Endothelial cell of umbilical vein (primary cell): ENCODE data around the gene CYP8B1. TPM values are rescaled to one million over a fixed set of nuclear protein-coding genes. Genes with fewer than 3 reads are reported as not detected.

Experiments used
- BruUV-seq: library from RNA; stranded (reverse); fragments of 400-500 nt; replicated peaks from 2 replicates; lab custom pipeline; 2021; lab: Mats Ljungman, UMichigan
- CTCF ChIA-PET: fragments of 300-600, 350-600 bp; sonication (Branson Sonifier 250); formaldehyde crosslinking; loops from one replicate; lab custom pipeline; 2021; ENCODE audit warnings: antibody characterized with exemption, inconsistent platforms; lab: Charles Lee
- POLR2A ChIA-PET: fragments of 300-600, 350-600 bp; sonication (Branson Sonifier 250); formaldehyde crosslinking; loops from one replicate; lab custom pipeline; 2021; ENCODE audit warnings: antibody characterized with exemption, inconsistent platforms; lab: Charles Lee
- DNase-seq: peaks from one replicate; pipeline ENCODE4 v3.0.0-alpha.2; 2011; ENCODE audit warnings: low read depth, low spot score
- FAIRE-seq: peaks from 2 replicates; lab custom pipeline; 2011; peaks lifted over from hg19 to GRCh38; lab: Jason Lieb, UNC
- H2AFZ ChIP-seq: 2 replicates; pipeline ENCODE4 v1.6.0; 2012; ENCODE audit warnings: low read depth, low read length, control low read depth, inconsistent platforms
- H3K27ac ChIP-seq: 2 replicates; pipeline ENCODE4 v1.5.1; 2011; ENCODE audit warnings: low read depth, mild to moderate bottlenecking, control low read depth, low read length, moderate library complexity; ENCODE audit not compliant: insufficient read depth
- H3K27me3 ChIP-seq, 2 experiments: 2 replicates each; pipeline versions ENCODE4 v1.6.0 to v1.6.1; 2011; ENCODE audit warnings: low read length in 2 of 2, mixed read lengths in 1 of 2; ENCODE audit not compliant: control insufficient read depth in 2 of 2, insufficient read depth in 2 of 2
- H3K36me3 ChIP-seq, 2 experiments: 2 replicates in 1 of 2; 3 replicates in 1 of 2; pipeline ENCODE4 v1.5.1; 2011; ENCODE audit warnings: low read length in 2 of 2, mild to moderate bottlenecking in 1 of 2, moderate library complexity in 1 of 2; ENCODE audit not compliant: control insufficient read depth in 2 of 2, insufficient read depth in 2 of 2; ENCODE audit errors: extremely low read depth in 1 of 2
- H3K4me1 ChIP-seq: 3 replicates; pipeline ENCODE4 v1.5.1; 2011; ENCODE audit warnings: mild to moderate bottlenecking, low read length; ENCODE audit not compliant: control insufficient read depth, insufficient read depth; ENCODE audit errors: extremely low read depth
- H3K4me2 ChIP-seq: 2 replicates; pipeline ENCODE4 v1.6.1; 2011; ENCODE audit warnings: low read length, control low read depth, mixed read lengths; ENCODE audit not compliant: insufficient read depth
- H3K4me3 ChIP-seq, 3 experiments: fragments of 200-600 bp in 1 of 3; sonication (generic), shearing (Covaris generic) in 1 of 3; replicated peaks in 1 of 3; 2 replicates each; pipeline ENCODE4 v1.5.1; 2011 to 2016; ENCODE audit warnings: control low read depth in 3 of 3, low read length in 3 of 3, mild to moderate bottlenecking in 2 of 3, inconsistent platforms in 1 of 3, low read depth in 1 of 3, moderate library complexity in 1 of 3; ENCODE audit not compliant: insufficient read depth in 1 of 3
- H3K79me2 ChIP-seq: 2 replicates; pipeline ENCODE4 v1.6.0; 2012; ENCODE audit warnings: low read length, inconsistent platforms; ENCODE audit not compliant: control insufficient read depth, insufficient read depth
- H3K9ac ChIP-seq: replicated peaks from 2 replicates; pipeline ENCODE3; 2011; ENCODE audit warnings: low read length, control low read depth; ENCODE audit not compliant: insufficient read depth; ENCODE audit errors: extremely low read depth
- H3K9me1 ChIP-seq: replicated peaks from 3 replicates; pipeline ENCODE4 v1.6.0; 2011; ENCODE audit warnings: mild to moderate bottlenecking, low read length; ENCODE audit not compliant: control insufficient read depth, insufficient read depth; ENCODE audit errors: extremely low read depth
- H3K9me3 ChIP-seq: replicated peaks from 2 replicates; pipeline ENCODE4 v1.5.1; 2012; ENCODE audit warnings: low read length, inconsistent platforms; ENCODE audit not compliant: control insufficient read depth, insufficient read depth
- H4K20me1 ChIP-seq: replicated peaks from 2 replicates; pipeline ENCODE3; 2011; ENCODE audit warnings: mild to moderate bottlenecking, low read length; ENCODE audit not compliant: control insufficient read depth, insufficient read depth; ENCODE audit errors: extremely low read depth
- CTCF ChIP-seq, 2 donors: IDR thresholded peaks; 1 replicate in 1 of 2; 2 replicates in 1 of 2; pipeline ENCODE4 v1.5.1; 2011; ENCODE audit warnings: low read length in 2 of 2, mild to moderate bottlenecking in 2 of 2, moderate library complexity in 2 of 2, control low read depth in 1 of 2, inconsistent platforms in 1 of 2, low read depth in 1 of 2; ENCODE audit not compliant: insufficient read depth in 1 of 2; ENCODE audit errors: extremely low read depth in 1 of 2
- EZH2 ChIP-seq: IDR thresholded peaks from 2 replicates; pipeline ENCODE4 v1.6.1; 2012; ENCODE audit warnings: borderline replicate concordance, low read depth, mild to moderate bottlenecking, moderate library complexity, low read length, inconsistent platforms; ENCODE audit not compliant: severe bottlenecking
- FOS ChIP-seq: IDR thresholded peaks from 2 replicates; pipeline ENCODE4 v1.6.1; 2011; ENCODE audit warnings: mild to moderate bottlenecking, low read length, moderate library complexity, borderline replicate concordance; ENCODE audit not compliant: insufficient read depth
- GATA2 ChIP-seq: IDR thresholded peaks from 2 replicates; pipeline ENCODE4 v1.7.0; 2011; ENCODE audit warnings: low read depth, mild to moderate bottlenecking, moderate library complexity, mixed read lengths, low read length; ENCODE audit not compliant: insufficient read length, insufficient read depth
- JUN ChIP-seq: IDR thresholded peaks from 2 replicates; pipeline ENCODE4 v1.6.1; 2011; ENCODE audit warnings: borderline replicate concordance, low read depth; ENCODE audit not compliant: insufficient read length, insufficient read depth
- MAX ChIP-seq: IDR thresholded peaks from 2 replicates; pipeline ENCODE4 v1.6.1; 2011; ENCODE audit not compliant: insufficient read depth, insufficient read length
- MYC ChIP-seq: IDR thresholded peaks from one replicate; pipeline ENCODE4 v1.6.1; 2011; ENCODE audit warnings: mild to moderate bottlenecking, low read depth, low read length
- POLR2A ChIP-seq: IDR thresholded peaks from 2 replicates; pipeline ENCODE4 v1.6.1; 2012; ENCODE audit warnings: low read depth, mild to moderate bottlenecking, control low read depth, low read length
- POLR2AphosphoS5 ChIP-seq: IDR thresholded peaks from 2 replicates; pipeline ENCODE4 v1.6.1; 2012; ENCODE audit warnings: low read depth, mild to moderate bottlenecking, control low read depth, low read length, moderate library complexity; ENCODE audit not compliant: insufficient read depth
- dilution Hi-C: fragments of 300-500 bp; cut with MboI; formaldehyde crosslinking; loops from one replicate; pipeline ENCODE4 v1.15.0; 2019; ENCODE audit warnings: low sequenced_read_pairs; ENCODE audit not compliant: extremely low pct_ligation_motif_present
- intact Hi-C: fragments of 100-400 bp; cut with micrococcal nuclease; formaldehyde crosslinking; loops from one replicate; pipeline ENCODE4 v1.10.0; 2022
- polyA plus RNA-seq, 4 experiments: library from polyadenylated mRNA; depleted of rRNA in 3 of 4; stranded (reverse) in 3 of 4; unstranded in 1 of 4; fragments of >200 nt; gene quantifications; 2 replicates each; pipeline versions ENCODE4 v1.2.1 to v1.2.3, GENCODE V29; 2011 to 2012; ENCODE audit warnings: missing spikeins in 1 of 4
- total RNA-seq: library from RNA; stranded (reverse); gene quantifications from 2 replicates; pipeline ENCODE4 v1.2.3, GENCODE V29; 2021

The CYP8B1 gene
- total and polyA plus RNA-seq, 2 donors (not counting 3 experiments of a cell fraction or from before 2014, with no cell fraction given): not detected

GRCh38 chr3:42853056-42853455 is 22.6 kb downstream of the CYP8B1 start:
- Histone ChIP-seq H3K9me3 (no peaks in the 10 kb centered on the region), H3K27ac (no peak overlapping the region), H3K27me3 (peaks cover 1 to 7% of the 10 kb centered on the region in 2 experiments), H3K9ac (no peak overlapping the region), H3K79me2 (no peaks in the 10 kb centered on the region), H3K9me1 (no peaks in the 10 kb centered on the region), H3K4me2 (no peak overlapping the region), H4K20me1 (no peaks in the 10 kb centered on the region), H3K4me1 (no peaks in the 10 kb centered on the region), H3K36me3 (no peaks in the 10 kb centered on the region), H2AFZ (no peak overlapping the region), H3K4me3 (no peak overlapping the region)
- no peak for DNase-seq
- ChIA-PET CTCF (interaction anchor here (5.4 kb wide), 1 partner anchor 14 kb away, joined by 27 read pairs; no protein-coding TSS in a partner anchor), POLR2A (no interaction called here)
- TF ChIP-seq JUN (no peak), GATA2 (no peak), MYC (no peak), CTCF (IDR thresholded peaks at IDR 0.05; ENCODE audit: extremely low read depth in 1 of 2, insufficient read depth in 1 of 2, low read depth in 1 of 2, low read length in 2 of 2) (no peak), POLR2AphosphoS5 (no peak), MAX (no peak), EZH2 (no peak), POLR2A (no peak), FOS (no peak)
- dilution Hi-C loops (no loop called here), intact Hi-C loops (no loop called here)
- no TSS peak for BruUV-seq
- FAIRE-seq: no peak
